CD4-positive, alpha-beta T cell treated with Interleukin-6 at 100 ng/mL for 8 hours (primary cell): ENCODE measurements around the gene HNRNPH1.

Source experiments
- DNase-seq: peaks from one replicate; pipeline ENCODE4 v3.0.0-alpha.2; 2020; ENCODE audit warnings: mixed read lengths, low spot score

The HNRNPH1 gene

DNA sequence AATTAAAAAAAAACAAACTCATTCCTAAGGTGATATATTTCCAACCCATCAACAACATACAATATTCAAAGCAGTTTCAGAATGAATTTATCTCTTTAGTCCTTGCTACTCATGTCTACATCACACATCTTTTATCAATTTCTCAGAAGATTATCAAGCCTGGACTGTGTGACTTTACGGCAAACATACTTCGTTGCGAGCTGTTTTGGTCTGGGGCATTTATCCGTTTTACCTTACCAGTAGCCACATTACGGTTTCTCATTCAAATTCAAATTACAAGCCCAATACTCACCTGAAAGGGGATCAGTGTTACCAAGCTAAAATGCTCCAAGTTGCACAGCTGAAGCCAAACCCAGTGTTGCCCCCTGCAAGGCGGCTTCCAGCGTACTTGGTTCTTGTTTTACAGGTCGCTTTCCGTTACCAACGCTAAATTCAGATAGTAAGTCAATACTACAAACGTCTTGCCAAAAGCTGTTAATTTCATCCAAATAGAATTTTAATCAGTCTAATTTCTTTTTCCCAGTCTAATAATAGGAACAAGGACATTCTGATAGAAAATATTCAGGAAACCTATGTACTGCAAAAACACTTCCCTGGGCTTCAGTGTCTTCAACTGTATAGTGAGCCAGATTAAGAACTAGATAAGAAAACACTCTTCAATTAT, 1.8 kb downstream of the HNRNPH1 start:
- no peak for DNase-seq

DNA sequence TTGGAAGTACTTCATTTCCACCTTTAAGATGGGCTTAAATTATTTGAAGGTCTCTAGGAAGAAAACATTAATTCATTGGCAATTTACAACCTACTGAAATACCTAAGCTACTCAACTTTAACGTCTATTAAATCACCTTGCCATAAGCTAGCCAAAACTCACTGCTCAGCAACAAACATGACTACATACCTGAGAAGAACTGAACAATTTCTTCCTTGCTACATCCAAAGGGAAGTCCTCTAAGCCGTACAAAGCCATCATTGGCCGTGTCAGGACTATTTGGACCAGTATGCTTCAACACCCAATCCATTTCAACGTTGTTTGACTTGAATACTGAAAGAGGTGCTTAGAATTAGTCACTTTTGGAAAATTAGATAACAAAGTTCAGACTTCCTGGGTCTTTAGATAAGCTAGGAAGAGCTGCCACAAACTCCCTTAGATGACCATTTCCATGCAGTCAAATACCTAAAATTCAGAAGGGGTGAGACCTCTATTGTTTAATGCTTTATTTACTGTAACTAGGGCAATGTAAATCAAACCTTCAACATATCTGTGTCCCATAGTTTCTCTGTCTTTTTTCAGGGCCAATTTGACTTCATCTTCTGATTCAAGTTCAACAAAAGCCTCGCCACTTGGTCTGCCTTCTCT, 2.6 kb downstream of the HNRNPH1 start:
- DNase-seq = no peak

DNA sequence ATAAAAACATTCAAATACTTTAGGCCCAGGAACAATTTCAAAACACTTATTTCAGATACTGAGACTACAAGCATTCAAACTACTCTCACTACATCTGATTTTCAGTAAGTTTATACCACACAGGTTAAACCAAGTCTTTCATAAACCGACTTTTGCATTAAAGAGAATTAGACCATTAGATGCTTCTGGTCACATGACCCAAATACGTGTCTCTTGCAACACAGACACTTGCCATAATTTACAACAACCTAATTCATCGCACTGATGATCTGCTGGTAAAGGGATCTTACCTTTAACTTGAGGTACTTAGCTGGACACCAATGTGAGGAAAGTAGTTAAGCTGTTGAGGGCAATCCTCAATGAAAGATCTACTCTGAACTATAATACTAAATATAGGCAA, 3.2 kb downstream of the HNRNPH1 start:
- no peak for DNase-seq

DNA sequence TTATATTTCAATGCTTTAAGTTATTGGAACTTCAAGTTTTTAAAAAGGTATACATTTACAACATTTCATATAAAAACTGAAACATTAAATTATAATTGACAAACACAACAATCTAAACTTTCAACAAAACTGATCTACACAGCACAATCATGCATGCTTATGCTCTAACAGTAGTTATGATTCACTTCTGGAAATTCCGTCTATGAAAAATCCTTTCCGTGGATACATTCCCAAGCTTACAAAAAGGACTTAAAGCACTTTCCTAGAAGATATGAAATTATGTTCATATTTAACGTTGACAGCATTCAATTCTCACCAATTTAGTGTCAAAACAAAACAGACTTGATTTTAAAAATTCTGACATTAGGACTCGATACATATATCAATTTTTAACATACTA, 3.7 kb downstream of the HNRNPH1 start:
- no peak for DNase-seq

DNA sequence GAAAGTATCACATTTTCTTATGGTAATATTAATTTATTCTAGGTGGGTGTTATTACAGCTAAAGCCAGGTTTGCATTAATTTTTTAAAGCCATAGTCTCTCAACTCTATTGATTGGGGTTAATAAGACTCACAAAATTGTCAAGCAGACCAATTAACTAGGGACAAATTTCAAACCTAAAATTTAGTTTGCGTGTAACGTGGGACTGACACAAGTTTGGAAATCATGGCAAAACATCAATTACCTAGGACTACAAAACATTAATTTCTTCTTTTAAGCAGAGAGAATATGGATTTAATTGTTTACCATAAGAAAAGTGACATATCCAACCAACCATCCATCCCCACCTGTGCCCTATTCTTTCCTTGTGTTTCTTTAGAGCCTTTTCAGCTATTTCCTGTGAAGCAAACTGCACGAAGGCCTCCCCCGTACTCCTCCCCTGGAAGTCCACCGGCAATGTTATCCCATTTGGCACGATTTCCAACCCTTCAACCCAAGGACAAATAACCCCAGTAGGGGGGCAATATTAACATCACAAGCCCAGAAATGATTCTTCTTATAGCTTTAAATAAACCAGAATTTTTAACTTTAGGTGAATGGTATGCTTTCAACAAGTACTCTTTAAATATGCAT, 4.4 kb downstream of the HNRNPH1 start:
- no peak for DNase-seq

DNA sequence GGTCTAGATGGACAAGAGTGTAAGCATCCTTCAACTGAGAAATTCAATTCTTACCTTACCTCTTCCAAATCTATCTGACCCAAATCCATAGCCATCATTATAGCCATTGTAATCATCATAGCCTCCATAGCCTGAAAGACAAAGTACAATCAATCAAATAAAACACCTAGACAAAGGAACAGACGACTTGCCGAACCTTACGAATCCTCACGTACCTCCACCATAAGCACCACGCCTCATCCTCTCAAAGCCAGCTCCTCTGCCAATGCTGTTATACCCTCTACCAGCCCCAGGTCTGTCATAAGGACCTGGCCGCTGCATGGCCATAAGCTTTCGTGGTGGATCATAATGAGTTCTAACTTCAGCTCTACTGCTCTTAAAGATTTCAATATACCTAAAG, 5.5 kb downstream of the HNRNPH1 start:
- DNase-seq = no peak

DNA sequence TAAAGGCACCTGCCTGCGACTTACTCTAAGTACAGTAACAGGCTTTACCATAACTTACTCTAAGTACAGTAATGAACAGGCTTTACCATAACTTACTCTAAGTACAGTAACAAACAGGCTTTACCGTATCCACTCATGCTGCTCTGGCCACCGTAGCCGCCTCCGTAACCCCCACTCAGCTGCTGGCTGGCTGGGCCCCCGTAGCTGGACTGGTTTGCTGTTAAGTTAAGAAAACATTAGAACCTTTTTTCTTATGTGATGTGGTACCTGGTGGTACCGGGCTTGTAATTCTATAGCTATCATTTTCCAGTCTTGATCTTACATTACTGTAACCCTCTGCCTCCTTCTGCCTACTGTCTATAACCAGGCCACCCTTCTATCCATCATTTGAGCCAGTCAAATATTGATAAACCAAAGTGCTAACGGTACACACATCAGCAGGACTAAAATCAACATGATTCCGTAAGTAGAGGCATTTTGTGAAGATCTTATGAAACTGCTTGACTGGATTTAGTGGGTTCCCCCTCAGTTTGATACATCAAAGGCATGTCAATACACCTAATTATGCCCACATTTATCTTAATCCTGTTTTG, 7.4 kb downstream of the HNRNPH1 start:
- no peak for DNase-seq

DNA sequence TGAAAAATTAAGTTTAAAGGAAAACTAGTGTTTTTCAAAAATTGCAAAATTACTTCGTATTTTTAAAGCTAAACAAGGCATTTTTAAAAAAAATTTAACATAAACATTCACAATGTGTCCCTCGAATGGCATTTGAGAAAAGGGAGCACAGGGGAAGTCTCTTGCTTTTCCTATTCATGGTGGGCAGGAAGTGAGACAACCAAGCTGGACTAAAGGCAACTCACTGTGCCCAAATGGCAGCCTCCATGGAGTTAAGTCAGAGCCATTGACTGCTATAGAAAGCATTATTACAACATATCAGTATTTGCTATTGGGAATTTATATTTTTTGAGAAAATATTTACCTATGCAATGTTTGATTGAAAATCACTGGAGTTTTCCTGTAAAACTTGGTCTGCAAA, 8.3 kb downstream of the HNRNPH1 start:
- no peak for DNase-seq

DNA sequence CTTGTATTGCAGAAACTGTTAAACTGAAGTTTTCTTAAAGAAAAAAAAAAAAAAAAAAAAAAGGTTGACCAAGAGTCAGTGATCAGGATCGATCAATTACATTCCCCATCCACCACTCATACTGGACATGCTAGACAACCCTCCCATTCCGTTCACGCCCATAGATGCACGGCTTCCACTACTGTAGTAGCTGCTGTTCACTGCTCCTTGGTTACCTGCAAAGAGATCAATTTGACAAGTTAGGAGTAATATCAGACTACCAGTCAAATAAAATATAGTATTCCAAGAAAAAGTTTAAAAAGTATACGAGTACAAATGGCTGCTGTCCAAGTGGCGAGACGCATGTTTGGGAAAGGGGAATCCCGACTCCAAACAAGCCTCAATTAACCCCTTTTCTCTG, 8.7 kb downstream of the HNRNPH1 start:
- DNase-seq = no peak

DNA sequence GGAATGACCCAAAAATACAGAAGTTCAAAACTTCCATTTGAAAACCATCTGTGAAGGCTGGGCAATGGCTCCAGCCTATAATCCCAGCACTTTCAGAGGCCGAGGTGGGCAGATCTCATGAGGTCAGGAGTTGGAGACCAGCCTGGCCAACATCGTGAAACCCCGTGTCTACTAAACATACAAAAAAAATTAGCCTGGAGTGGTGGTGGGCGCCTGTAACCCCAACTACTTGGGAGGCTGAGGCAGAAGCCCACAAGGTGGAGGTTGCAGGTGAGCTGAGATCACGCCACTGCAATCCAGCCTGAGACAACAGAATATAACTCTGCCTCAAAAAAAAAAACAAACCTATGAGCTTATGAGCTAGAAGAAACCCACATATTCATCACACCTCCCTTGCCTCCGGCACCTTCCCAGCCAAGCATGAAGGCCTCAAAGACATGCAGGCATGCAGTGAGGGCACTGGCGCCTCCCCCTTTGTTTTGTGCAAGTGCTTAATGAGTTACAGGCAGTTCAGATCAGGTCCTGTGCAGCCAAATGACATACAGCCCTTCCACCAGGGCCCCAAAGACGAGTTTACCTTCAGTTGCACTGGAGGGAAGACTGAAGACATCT, 9.9 kb downstream of the HNRNPH1 start:
- no peak for DNase-seq

DNA sequence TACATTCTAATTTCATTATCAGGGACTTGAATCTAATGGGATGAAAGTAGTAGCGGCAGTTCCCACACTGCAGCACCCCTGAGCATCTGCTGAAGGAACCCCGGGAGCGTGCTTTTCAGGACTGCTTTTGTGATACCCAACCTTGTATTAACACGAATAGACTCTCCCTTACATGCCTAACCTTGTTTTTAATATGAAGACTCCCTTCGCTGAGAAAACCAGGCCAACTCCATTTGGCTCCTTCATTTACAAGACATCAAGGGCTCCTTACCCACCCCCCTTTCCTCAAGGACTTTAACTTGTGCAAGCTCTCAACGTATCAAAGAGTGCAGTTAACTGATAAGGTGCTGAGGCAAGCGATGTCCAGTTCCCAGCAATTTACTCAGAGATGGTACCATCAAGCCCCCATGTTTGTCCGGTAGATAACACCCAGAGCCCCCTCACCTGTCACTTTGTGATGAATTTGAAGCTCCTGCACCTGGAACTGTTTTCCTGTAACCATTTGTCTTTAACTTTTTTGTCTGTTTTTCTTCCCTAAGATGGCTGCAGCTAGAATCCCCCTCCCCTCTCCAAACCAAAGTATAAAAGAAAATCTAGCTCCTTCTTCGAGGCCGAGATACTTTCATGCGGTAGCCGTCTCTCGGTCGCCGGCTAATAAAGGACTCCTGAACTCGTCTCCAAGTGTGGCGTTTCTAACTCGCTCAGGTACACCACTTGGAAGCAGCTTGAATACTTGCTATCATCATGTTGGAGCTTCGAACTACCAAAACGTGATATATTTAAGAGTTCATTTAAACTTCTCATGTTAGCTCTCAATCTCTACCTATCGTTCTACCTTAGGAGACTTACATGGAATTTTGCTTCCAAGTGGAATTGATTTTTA, 10.7 kb downstream of the HNRNPH1 start:
- DNase-seq = no peak

DNA sequence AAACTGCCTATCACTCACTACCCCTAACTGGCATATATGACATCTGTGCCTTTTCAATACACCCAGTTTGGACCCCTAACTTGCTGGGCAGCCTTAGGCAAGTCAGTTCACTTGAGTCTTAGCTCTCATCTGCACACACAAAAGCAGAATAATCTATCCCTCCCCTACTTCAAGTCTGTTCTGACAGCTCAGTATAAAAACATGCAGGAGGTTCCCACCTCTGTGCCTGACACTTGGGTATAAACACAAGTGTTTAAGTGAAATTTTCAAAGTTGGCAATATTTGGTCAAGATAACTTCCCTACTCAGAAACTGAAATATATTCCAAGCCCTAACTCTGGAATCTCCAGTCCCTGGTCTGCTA, 12.6 kb downstream of the HNRNPH1 start:
- no peak for DNase-seq

DNA sequence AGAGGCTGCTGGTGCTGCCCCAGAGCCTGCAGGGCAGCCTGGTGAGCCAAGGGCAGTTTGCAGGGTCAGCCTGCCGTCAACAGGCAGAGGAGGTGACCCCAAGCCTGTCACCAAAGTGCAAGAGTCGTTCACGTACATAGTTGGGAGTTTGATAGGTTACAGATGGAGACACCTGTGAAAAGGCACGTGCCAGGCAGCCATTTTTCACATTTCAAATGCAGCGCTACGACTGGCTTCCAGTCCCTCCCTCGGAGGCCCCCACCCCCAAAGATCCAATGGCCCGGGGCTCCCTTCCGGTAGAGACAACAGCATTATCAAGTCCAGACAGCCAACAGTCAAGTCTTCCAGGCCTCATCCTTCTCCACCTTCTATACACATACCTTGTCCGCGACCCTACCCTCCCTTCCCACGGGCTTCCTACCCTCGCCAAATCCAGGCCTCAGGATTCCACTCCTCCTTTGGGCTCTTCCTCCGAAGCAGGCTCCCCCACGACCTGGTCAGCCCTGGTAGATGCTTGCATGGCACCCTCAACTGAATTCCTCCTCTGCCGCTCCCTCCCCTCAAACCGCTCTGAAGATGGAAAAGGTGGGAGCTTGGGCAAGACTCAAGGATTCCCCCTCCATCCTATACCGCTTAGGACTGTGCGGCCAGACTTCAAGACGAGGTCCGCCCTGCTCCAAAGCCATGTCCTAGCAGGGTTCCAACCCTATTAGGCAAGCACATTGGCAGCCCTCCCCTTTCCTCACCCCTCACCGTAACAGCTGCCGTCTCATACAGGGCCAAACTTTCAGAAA, 13.2 kb downstream of the HNRNPH1 start:
- no peak for DNase-seq

DNA sequence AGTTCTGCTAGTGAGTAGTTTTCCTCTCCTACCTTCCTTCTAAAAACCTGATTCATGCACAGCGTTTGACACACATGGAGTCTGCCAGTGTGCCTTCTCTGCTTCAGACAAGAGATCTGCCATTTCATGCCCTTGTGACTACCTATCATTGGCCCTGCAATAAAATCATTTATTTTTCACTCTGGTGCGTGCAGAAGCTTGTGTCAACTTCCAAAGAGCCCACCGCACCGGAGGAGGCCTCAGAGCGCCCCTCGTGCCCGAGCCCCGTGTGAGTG, 13.7 kb downstream of the HNRNPH1 start:
- no peak for DNase-seq

DNA sequence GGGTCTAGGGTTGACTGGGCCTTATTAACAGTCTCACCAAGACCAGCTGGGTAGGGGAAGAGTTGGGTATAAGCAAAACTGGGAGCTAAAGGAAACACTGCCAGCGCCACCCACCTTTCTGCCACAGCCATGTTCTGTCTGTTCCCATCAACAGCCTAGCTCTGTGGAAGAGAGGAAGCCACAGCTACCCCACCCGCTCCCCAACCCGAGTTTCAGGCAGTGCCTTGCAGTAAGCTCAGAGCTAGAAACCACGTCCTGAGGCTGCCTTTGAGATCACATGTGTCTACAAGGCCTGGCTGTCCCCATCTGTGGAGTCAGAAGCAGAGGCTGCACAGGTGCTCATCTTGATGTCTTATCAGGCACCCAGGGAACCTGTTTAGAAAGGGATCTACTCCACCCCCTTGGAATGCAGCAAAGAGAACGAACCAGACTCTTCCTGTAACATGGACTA, 15.3 kb downstream of the HNRNPH1 start:
- peak; percentile 60 for DNase-seq

DNA sequence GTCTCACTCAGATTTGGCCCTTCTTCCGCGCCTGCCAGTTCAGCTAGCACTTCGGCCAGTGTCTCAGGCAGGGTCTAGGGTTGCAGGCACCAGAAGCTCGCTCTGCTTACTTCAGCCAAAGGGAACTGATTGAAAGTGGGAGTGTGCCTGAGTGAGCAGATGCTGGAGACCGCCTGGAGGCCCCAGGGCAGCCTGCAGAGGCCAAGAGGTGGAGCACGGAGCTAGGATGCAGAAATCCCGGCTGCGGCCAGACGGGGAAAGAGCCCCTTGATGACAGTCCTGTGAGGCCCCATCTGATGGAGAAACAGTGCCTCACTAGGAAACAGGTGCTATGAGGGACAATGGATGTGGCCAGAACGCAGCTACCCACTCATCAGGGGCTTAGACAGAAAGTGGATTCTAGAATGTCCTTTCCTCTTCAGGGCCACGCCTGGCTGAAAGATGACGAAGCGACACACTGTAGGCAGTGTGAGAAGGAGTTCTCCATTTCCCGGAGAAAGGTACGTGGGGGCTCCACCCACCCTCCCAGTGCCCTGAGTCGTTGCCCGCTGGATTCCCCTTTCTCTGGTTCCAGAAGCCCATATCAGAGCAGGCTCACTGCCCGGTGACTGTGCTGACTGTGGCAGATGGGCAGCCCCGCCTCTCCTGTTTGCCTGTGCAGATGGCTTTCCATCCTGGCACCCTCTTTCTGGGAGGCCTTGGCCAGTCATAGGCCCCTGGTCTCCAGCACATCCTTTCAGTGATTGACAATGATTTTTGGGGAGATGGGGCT, 16.1 kb downstream of the HNRNPH1 start:
- DNase-seq = no peak

DNA sequence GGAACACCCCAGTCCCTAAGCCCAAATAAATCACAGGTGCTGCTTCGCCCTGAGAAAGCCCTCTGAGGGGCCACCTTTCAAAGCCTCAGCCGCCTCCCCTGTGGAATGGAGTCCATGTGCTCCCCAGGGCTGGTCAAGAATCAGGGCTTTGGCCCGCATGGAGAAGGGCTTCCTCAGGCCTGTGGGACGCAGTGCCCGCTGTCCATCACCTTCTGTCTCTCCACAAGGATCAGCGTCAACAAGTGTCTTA, 16.6 kb downstream of the HNRNPH1 start:
- DNase-seq = no peak

DNA sequence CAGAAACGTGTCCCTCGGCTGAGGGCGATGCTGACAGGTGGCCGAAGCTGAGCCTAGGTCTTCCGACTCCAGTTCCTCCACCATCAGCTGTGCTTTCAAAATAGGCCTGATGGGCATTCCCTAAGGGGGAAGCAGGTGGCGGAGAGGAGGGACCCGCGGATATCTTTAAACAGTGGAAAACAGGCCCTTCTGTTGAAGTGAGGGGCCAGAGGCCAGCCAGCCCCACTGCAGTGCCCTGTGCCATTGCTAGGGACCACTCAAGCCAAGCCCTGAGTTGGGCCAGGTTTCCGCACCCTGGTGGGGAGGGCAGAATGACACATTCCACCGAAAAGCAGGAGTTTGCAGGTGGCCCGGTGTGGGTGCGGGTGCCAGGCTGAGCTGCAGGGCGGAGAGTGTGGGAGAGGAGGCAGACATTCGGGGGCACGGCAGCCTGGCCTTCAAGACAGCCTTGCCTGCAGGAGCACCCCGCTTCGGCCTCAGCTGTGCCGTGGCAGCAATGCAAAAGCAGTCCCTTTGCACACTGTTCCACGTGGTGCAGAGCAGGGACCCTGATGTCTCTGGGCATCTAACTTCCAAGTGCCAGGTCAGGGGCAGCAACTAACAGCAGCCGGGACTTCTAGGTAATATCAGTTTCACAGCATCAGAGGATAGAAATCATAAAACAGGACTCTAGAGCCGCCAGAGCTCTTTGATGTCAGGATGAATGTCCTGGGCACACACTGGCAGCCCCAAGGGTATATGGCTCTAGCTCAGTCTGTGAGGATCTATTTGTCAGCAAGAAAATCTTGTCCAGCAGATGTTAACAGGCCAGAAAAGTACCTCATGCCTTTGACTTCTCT, 17.2 kb downstream of the HNRNPH1 start:
- DNase-seq = no peak

DNA sequence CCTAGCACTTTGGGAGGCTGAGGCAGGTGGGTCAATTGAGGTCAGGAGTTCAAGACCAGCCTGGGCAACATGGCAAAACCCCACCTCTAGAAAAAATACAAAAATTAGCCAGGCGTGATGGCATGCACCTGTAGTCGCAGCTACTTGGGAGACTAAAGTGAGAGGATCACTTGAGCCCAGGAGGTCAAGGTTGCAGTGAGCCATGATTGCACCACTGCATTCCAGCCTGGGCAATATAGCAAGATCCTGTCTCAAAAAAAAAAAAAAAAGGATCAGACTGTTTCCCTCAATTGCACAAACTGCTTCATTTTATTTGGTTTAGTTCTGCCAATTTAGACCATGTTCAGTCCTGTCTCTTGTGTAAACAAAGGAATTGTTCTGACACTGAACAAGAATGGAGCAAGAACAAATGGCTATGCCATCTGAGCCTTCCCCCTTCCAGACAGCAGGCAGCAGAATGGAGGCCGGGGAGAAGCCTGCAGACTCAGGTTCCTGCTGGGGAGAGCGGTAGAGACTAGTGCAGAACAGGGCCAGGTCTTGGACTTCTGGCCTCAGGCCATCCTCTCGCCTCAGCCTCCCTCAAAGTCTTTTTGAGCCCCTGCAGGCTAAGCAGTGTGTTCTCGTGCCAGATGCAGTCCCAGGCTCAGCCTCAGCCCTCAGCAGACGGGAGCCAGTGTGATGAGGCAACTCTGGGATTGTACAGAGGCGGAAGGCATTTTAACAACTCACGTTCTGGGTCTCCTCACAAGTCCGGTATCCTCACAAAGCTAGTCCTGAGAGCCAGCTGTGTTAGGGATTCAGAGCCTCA, 18.2 kb downstream of the HNRNPH1 start:
- DNase-seq = no peak
